Astrocyte of the cerebellum (primary cell): ENCODE results near the gene CNTNAP2.

Experiments used
- DNase-seq: peaks from one replicate; pipeline ENCODE4 v3.0.0-alpha.2; 2011; ENCODE audit warnings: low read depth
- H3K4me3 ChIP-seq: 2 replicates; pipeline ENCODE4 v1.5.1; 2011; ENCODE audit warnings: mild to moderate bottlenecking, low read depth, low read length, moderate library complexity
- CTCF ChIP-seq: IDR thresholded peaks from 2 replicates; pipeline ENCODE4 v1.5.1; 2012; ENCODE audit warnings: low read length, low read depth, moderate library complexity, mild to moderate bottlenecking; ENCODE audit errors: missing control alignments
- in situ Hi-C: cut with HindIII; loops from 2 replicates; pipeline ENCODE4 v1.10.0; 2017; ENCODE audit warnings: low sequenced_read_pairs

CNTNAP2 gene

GRCh38 chr7:147861058-147861716 is 1744.6 kb downstream of the CNTNAP2 start:
- in situ Hi-C loops = no loop called here
- no peak for DNase-seq
- no peak overlapping the region for H3K4me3 ChIP-seq
- no peak for TF ChIP-seq CTCF

GRCh38 chr7:147861945-147862344 is 1745.3 kb downstream of the CNTNAP2 start:
- no peak for DNase-seq
- in situ Hi-C loops = no loop called here
- H3K4me3 ChIP-seq = no peak overlapping the region
- TF ChIP-seq CTCF = no peak

- DNase-seq = no peak
- no peak for TF ChIP-seq CTCF
- H3K4me3 ChIP-seq = no peak overlapping the region
- in situ Hi-C loops = no loop called here
Measured at GRCh38 chr7:147869456-147869855, 1752.9 kb downstream of the CNTNAP2 start.

- no peak for TF ChIP-seq CTCF
- no peak overlapping the region for H3K4me3 ChIP-seq
- DNase-seq = no peak
- in situ Hi-C loops = no loop called here
Measured at GRCh38 chr7:147878912-147879661, 1762.5 kb downstream of the CNTNAP2 start.

- no peak for TF ChIP-seq CTCF
- DNase-seq = no peak
Measured at GRCh38 chr7:147885869-147886268, 1769.3 kb downstream of the CNTNAP2 start.

GRCh38 chr7:147894271-147894670 is 1777.7 kb downstream of the CNTNAP2 start:
- no peak for DNase-seq
- no peak for TF ChIP-seq CTCF
- in situ Hi-C loops = no loop called here
- no peak overlapping the region for H3K4me3 ChIP-seq

More at GRCh38 chr7:147885869-147886268, 1769.3 kb downstream of the CNTNAP2 start:
- in situ Hi-C loops = no loop called here
- no peak overlapping the region for H3K4me3 ChIP-seq
